Limb (tissue), 2 donors: ENCODE results near the gene METTL26.
A peak's percentile ranks its signal among the peaks of the same experiment; 100 is the strongest.
"Not testable (repeated sequence)": the region's sequence is repeated elsewhere in the genome, so short reads cannot be mapped to it uniquely, and the experiment has no call there.

Experiments used
- DNase-seq, 2 donors: peaks; one replicate each; pipeline ENCODE4 v3.0.0-alpha.2; 2016; ENCODE audit errors: extremely low spot score in 2 of 2

The METTL26 gene

GRCh38 chr16:625117-625976, 10.8 kb downstream of the METTL26 start:
- no peak for DNase-seq

DNA sequence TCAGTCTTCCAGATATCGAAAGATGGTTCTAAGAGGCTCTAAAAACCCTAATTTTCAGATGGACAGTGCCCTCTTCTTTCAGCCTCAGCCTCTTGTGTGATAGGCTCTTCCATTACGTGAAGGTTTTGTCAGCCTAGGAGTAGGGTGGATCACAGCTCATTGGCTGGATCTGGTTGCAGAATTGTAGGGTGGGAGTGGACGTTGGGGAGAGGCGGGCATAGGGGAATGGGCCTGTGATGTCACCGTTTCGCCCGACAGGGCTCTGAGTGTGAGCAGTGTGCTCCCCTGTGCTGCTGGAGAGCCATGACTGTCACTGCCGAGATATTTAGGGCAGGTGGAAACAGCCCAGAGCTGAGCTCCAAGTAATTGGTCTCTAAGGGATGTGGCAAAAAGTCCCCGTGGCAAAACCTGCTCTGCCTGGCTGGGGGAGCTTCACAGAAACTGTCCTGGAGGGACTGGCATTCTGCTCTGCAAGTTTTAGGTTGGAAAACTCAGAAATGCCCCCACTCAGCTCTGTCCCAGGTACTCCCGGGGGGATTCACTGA, 11.5 kb downstream of the METTL26 start:
- DNase-seq, result no peak

- no peak for DNase-seq
Measured at GRCh38 chr16:622920-623280, 13.2 kb downstream of the METTL26 start.

DNA sequence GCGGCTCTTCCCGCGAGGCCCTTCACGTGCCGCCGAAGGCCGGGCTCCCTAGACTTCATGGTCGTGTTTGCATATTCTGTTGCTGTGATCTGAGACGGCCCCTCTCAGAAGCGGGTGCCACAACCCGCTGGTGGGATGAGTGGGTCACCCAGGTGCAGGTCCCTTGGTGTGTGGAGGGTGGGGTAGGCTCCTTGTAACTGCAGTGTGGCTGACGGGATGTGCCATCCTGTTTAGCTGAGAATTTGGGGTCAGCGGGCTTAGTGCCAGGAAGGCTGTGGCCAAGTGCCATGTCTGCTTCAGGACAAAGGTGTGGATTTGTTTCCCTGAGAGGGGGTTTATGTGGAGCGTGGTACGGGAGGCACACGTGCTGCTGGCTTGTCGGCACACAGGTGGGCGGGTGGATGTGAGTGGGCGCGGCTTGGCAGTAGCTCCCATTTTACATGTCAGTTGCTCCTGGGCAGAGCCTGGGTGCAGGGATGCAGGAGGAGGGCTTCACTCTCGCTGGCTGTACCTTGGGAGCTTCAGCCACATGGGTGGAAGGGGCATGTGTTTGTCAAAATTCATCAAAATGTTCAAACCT, 14.5 kb downstream of the METTL26 start:
- peak in 1 of 2 donors; percentile 32 for DNase-seq

GRCh38 chr16:620700-621525, 15.2 kb downstream of the METTL26 start:
- DNase-seq, result no peak

DNA sequence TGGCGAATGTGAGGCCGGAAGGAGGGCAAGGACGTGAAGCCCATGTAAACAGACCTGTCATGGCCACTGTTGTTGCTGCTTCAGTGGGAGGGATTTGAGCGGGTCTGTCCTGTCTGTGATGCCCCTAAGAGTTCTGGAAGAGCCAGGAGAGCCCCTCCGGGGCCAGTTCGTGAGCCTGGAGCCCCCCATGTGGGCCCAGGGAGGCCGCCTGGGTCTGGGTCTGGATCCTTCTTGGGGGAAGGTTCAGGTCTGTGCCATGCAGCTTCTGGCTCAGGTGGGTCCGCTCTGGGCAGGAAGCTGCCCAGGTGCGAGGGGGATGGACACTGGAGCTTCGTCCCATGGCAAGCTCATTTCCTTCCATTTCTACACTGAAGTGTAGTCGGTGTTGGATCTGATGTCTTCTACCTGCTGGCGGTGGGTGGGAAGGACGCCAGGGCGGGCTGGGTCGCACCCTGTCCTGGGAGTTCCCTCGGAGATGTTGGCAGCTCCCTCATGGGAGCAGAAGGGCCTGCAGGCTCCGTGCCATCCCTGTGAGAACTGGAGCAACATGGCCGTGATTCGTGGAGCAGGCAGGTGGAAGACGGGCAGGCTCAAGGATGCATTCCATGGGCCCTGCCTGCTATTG, 16.5 kb downstream of the METTL26 start:
- DNase-seq, result no peak

GRCh38 chr16:617855-618254, 18.2 kb downstream of the METTL26 start:
- DNase-seq, result no peak

DNA sequence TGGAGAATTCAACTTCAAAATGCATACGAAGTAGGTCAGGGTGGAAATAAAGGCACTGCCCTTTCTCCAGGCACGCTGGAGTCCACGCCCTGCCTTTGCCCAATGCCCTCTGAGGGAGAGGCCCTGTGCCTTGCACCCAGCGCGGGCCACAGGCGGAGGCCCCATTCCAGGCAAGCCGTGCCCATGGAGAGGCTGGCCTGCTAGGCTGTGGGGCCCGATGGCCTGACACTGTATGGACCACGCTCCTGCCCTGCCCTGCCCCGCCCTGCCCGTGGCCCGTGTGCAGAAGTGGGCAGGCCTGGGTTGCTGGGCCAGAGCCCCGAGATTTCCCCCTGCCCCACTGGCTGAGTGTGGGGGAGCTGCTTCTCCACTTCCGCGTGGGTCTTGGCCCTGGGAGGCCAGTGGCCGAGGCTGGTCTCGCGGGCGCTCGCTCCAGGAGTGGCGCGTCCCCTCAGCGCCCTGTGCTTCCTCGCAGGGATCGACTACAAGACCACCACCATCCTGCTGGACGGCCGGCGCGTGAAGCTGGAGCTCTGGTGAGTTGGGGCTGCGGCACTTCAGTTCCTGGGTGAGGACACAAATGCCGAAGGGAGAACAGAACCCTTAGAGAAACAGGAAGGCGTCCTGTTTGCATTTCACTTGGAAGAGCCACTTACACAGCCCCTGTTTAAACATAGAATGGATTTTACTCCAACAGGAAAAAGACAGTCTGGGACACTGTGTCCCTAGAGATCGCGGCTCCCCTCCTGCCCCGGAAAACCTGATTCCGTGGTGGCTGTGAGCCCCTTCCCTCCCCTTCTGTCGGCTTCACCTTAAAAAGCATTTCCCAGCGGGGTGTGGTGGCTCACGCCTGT, 19.1 kb downstream of the METTL26 start:
- no peak for DNase-seq

DNA sequence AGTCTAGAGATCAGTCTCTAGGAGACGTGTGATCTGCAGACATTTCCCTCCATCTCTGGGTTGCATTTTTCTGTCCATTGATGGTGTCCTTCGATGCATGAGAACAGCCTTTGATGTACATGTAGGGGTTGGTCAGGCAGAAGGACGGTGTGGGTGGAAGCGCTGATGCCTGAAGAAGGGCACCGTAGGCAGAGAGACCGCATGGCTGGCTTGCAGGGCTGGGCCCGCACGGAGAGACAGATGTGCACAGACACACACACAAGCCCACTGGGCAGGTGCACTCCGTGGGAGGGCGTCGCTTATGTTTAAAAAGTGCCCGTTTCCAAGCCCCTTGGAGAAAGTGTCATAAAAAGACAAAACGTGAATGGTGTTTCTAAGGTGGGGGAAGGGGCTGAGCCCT, 21.0 kb downstream of the METTL26 start:
- DNase-seq, result no peak

- no peak for DNase-seq
Measured at GRCh38 chr16:610513-611381, 25.4 kb downstream of the METTL26 start.

- DNase-seq, result no peak
Measured at GRCh38 chr16:609984-610383, 26.1 kb downstream of the METTL26 start.

DNA sequence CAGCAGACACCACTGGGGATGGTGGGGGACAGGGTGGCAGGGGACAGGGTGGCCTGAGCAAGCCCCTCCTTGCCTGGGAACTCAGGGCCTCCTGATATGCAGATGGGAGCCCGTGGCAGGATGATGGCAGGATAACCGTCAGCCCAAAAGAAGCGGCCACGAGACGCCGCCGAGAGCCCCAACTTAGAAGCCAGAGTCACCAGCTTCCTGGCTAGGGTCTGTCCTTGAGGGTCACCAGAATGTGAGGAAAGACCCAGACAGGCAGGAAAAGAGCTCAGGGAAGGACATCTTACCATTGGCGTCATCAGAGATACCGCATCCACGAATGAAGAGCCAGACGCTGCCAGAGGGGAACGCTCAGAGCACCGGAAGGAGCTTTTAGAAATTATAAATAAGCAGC, 26.8 kb downstream of the METTL26 start:
- DNase-seq, result no peak

DNA sequence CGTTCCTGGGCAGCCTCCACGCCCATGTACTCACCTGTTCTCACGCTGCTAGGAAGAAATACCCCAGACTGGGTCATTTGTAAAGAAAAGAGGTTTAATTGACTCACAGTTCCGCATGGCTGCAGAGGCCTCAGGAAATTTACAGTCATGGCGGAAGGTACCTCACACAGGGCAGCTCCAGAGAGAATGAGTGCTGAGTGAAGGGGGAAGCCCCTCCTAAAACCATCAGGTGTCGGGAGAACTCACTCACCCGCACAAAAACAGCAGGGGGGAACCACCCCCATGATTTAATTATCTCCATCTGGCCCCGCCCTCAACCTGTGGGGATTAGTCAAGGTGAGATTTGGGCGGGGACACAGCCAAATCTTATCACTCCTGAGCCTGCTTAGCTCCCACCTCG, 28.1 kb downstream of the METTL26 start:
- DNase-seq, result no peak

- no peak for DNase-seq
Measured at GRCh38 chr16:606656-607307, 29.3 kb downstream of the METTL26 start.

DNA sequence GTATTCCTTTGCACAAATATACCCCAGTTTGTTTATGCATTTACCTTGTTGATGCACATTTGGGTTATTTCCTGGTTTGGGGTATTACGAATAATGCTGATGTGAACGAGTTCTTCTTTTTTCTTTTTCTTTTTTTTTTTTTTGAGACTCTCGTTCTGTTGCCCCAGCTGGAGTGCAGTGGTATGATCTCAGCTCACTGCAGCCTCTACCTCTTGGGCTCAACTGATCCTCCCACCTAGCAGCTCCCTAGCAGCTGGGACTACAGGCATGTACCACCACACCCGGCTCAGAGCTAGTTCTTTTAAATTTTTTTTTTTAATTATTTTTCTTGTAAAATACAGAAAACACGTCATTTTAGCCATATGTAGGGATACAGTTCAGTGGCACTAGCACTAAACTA, 32.2 kb downstream of the METTL26 start:
- DNase-seq, result no peak

DNA sequence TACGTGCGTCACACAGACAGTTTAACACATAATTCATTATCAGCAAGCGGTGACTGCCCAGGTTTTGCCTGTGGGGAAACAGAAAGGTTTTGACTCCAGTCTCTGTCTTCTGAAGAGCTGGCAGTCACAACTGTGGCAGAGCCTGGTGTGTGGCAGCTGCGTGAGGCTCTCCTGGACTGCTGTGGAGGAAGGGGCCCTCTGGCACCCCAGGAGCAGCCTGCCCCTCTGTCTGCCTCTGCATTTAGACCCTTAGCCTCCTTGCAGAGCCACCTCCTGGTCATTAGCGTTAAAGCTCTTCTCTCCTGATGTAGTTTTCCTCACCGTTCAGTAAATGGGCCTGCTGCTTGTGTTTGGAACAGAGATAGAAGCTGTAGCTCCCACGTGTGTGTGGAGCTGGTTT, 35.3 kb downstream of the METTL26 start:
- no peak for DNase-seq

DNA sequence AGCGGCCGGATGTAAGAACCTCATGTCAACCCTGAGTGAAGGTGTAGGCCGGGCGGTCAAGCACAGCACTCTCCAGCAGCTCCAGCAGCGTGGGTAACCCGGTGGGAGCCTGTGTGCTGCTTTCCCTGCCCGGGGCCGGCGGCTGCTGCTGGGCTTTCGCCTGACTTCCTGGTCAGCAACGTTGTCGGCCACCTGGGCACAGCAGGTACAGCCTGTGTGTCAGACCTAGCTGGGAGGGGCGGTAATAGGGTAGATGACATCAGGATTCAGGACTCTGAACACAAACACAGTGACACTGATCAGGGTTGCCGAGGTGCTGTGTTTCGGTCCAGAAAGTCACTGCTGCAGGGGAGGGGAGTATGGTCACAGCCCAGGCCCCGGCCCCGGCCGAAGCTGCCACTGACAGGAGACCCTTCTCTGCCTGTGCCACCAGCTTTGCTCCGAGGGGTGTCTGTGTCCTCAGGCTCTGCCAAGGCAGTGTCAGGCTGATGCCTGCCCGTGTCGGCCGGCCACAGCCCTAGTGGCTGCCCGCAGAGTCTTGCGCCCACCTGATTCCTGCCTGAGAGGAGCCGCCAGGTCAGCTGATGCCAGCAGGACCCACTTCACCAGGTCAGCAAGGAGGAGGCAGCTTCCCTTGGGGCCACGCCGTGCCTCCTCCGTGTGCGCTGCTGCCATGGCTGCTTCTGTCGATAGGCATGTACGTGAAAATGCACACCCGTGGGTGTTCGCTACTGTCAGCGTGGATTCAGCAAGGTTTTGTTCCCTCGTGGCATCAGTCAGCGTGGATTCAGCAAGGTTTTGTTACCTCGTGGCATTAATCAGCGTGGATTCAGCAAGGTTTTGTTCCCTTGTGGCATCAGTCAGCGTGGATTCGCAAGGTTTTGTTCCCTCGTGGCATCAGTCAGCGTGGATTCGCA, 37.0 kb downstream of the METTL26 start:
- no peak for DNase-seq

- not testable (repeated sequence) for DNase-seq
Measured at GRCh38 chr16:597655-598054, 38.5 kb downstream of the METTL26 start.
